ENCODE data around the gene SFXN5. TPM values are rescaled to one million over a fixed set of nuclear protein-coding genes. Genes with fewer than 3 reads are reported as not detected.

SFXN5 gene
- total RNA-seq, 1 experiment from 2014 or later: 15.2 TPM

DNA sequence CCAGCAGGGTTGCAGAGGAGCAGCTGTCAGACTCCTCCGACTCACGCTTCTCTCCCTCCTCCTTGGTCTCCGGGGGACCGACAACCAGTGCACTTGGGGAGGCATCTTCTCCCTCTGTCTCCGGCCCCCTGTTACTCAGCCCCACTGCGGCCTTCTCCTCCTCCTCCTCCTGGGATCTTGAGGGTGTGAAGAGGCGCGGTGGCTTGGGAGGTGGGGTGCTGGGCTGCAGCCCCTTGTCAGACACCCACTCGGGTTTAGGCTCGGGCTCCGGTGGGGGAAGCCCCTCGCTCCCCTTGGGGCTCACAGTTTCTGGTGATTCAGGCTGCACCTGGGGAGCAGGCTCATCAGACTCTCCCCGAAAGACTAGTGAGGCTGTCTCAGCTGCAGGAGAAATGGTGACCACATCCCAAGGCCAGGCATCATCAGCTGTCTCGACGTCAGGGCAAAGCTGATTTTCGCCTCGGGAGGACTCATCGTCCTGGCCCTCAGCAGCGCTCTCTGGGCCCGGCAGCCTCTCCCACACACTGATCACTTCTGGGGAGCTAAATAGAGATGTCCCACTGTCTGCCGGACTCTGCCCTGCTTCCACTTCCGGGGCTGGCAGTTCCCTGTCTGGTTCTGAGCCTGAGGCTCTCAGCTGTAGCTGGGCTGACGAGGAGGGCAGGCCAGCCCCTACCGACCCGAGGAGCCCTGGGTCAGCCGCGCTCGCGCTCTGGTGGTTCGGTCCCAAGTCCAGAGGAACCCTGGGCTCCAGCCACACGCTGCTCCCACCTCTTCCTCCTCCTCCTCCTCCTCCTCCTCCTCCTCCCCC is 9.0 kb upstream of the SFXN5 start:
- H3K79me2 ChIP-seq (ENCODE audit: low read depth): 0 out of 2 replicates have a peak, but pooled peaks cover 10% of the 10 kb centered on the region

DNA sequence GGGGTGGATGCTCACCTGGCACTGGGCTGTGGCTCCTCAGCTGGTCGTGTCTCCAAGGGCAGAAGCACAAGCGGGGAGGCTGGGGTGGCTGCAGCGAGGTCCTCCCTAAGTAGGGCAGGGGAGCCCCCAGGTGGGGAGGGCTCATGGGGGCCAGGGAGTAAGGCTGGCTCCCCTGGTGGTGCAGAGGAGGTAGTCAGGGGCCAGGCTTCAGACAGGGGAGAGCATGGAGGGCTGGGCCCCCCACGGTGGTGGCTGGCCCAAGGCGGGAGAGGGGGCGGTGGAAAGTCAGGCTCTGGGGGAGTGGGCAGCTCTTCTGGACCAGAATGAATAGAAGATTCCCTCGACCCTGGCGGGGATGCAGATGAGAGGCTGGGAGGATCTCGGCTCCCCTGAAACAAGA is 8.1 kb upstream of the SFXN5 start:
- H4K20me1 ChIP-seq (ENCODE audit: insufficient read depth): peaks cover 4% of the 10 kb centered on the region
- DNase-seq: no peak
- H3K79me2 ChIP-seq (ENCODE audit: low read depth): 0 out of 2 replicates have a peak, but pooled peaks cover 5% of the 10 kb centered on the region
- no peaks in the 10 kb centered on the region for H3K36me3 ChIP-seq (ENCODE audit: low read depth)
- H3F3A ChIP-seq (ENCODE audit: insufficient read depth, low read depth): no peaks in the 10 kb centered on the region
- ChIA-PET CTCF (no interaction called here), POLR2A (ENCODE audit: unreplicated experiment) (no interaction called here)
- H3K4me3 ChIP-seq: no peak overlapping the region
- H3K27me3 ChIP-seq (ENCODE audit: insufficient read depth, low read depth): no peaks in the 10 kb centered on the region
- BruUV-seq (replicated peaks): no TSS peak
- no peaks in the 10 kb centered on the region for H3K9me3 ChIP-seq (ENCODE audit: insufficient read depth, low read depth)
- no peaks in the 10 kb centered on the region for H3K4me1 ChIP-seq (replicated peaks; ENCODE audit: insufficient read depth)
- intact Hi-C loops (cut with micrococcal nuclease; ENCODE audit: unreplicated experiment): no loop called here
- no peaks in the 10 kb centered on the region for H3K9me2 ChIP-seq (ENCODE audit: insufficient read depth)
- no peak for TF ChIP-seq EZH2 (IDR thresholded peaks at IDR 0.05; ENCODE audit: low read depth)
- TF ChIP-seq, protein P1, sequence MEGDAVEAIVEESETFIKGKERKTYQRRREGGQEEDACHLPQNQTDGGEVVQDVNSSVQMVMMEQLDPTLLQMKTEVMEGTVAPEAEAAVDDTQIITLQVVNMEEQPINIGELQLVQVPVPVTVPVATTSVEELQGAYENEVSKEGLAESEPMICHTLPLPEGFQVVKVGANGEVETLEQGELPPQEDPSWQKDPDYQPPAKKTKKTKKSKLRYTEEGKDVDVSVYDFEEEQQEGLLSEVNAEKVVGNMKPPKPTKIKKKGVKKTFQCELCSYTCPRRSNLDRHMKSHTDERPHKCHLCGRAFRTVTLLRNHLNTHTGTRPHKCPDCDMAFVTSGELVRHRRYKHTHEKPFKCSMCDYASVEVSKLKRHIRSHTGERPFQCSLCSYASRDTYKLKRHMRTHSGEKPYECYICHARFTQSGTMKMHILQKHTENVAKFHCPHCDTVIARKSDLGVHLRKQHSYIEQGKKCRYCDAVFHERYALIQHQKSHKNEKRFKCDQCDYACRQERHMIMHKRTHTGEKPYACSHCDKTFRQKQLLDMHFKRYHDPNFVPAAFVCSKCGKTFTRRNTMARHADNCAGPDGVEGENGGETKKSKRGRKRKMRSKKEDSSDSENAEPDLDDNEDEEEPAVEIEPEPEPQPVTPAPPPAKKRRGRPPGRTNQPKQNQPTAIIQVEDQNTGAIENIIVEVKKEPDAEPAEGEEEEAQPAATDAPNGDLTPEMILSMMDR (conservative IDR thresholded peaks at IDR 0.05): no peak
- no peak overlapping the region for H2AFZ ChIP-seq
- no peak overlapping the region for H3K27ac ChIP-seq
- H3K4me2 ChIP-seq: no peak overlapping the region

More for the DNA sequence above, 9.0 kb upstream of the SFXN5 start:
- Histone ChIP-seq H4K20me1 (ENCODE audit: insufficient read depth) (peaks cover 13% of the 10 kb centered on the region), H3F3A (ENCODE audit: insufficient read depth, low read depth) (no peaks in the 10 kb centered on the region), H2AFZ (no peak overlapping the region), H3K9me2 (ENCODE audit: insufficient read depth) (no peaks in the 10 kb centered on the region), H3K4me2 (no peak overlapping the region), H3K27me3 (ENCODE audit: insufficient read depth, low read depth) (no peaks in the 10 kb centered on the region), H3K4me3 (no peak overlapping the region), H3K27ac (no peak overlapping the region), H3K36me3 (ENCODE audit: low read depth) (no peaks in the 10 kb centered on the region), H3K9me3 (ENCODE audit: insufficient read depth, low read depth) (no peaks in the 10 kb centered on the region), H3K4me1 (replicated peaks; ENCODE audit: insufficient read depth) (no peaks in the 10 kb centered on the region)
- ChIA-PET CTCF (no interaction called here), POLR2A (ENCODE audit: unreplicated experiment) (no interaction called here)
- intact Hi-C loops (cut with micrococcal nuclease; ENCODE audit: unreplicated experiment): no loop called here
- no peak for DNase-seq
- TF ChIP-seq, protein P1 (conservative IDR thresholded peaks at IDR 0.05): no peak
- no peak for TF ChIP-seq EZH2 (IDR thresholded peaks at IDR 0.05; ENCODE audit: low read depth)
- BruUV-seq (replicated peaks): no TSS peak

DNA sequence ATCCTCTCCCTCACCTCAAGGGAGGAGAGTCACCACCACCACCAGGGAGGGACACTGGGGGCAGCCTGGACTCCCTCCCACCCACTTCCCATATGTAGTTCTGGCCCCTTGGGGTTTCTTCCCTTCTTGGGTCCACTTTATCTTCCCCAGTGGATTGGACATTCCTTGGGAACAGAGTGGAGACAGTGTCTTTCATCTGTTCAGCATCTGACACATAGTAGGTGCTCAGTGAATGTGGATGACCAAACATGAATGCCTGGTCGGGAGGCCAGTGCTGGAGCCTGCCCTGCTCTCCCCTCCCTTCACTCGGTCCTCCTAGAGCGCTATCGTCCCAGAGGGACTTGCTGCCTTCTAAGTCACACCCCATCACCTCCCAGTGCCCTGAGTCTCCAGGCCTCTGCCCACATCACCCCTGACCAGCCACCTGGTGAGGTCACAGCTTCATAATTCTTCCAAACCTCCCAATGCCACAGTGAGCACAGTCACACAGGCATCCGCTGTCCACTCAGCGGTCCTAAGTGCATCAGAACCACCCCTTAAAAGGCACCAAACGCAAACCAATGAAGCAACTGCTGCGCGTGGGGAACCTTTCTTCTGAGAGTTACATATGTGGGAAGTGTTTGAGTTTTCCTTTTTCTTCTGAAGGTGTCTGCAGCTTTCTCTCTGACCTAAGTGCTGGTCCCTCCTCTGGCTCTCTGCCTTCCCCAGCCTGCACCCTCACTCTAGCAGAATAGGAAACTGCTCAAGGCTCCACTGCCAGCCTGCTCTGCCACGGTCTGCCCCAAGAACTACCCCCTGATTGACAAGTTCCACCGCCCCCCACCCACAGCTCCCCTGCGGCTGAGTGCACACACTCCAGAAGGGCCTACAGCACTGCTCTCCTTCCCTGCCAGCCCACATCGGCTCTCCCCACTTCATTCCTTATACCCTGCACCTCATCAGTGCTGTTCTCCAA is 7.2 kb upstream of the SFXN5 start:
- H3F3A ChIP-seq (ENCODE audit: insufficient read depth, low read depth): no peaks in the 10 kb centered on the region
- H3K4me1 ChIP-seq (replicated peaks; ENCODE audit: insufficient read depth): no peaks in the 10 kb centered on the region
- H3K9me2 ChIP-seq (ENCODE audit: insufficient read depth): no peaks in the 10 kb centered on the region
- CTCF ChIA-PET: no interaction called here
- no peak overlapping the region for H3K27ac ChIP-seq
- H3K9me3 ChIP-seq (ENCODE audit: insufficient read depth, low read depth): no peaks in the 10 kb centered on the region
- TF ChIP-seq, protein P1 (conservative IDR thresholded peaks at IDR 0.05): no peak
- TF ChIP-seq EZH2 (IDR thresholded peaks at IDR 0.05; ENCODE audit: low read depth): no peak
- no peaks in the 10 kb centered on the region for H3K79me2 ChIP-seq (ENCODE audit: low read depth)
- no peak for DNase-seq
- H3K4me3 ChIP-seq: no peak overlapping the region
- no TSS peak for BruUV-seq (replicated peaks)
- no peaks in the 10 kb centered on the region for H3K36me3 ChIP-seq (ENCODE audit: low read depth)
- no peaks in the 10 kb centered on the region; the same call in 1 of the 2 replicates for H4K20me1 ChIP-seq (ENCODE audit: insufficient read depth)
- no peak overlapping the region for H3K4me2 ChIP-seq
- intact Hi-C loops (cut with micrococcal nuclease; ENCODE audit: unreplicated experiment): no loop called here
- H2AFZ ChIP-seq: no peak overlapping the region
- POLR2A ChIA-PET (ENCODE audit: unreplicated experiment): no interaction called here
- H3K27me3 ChIP-seq (ENCODE audit: insufficient read depth, low read depth): no peaks in the 10 kb centered on the region

All from PC-9 (cell line).